Skeletal muscle cell (primary cell): ENCODE results near the gene TNRC6C.

Experiments used
- DNase-seq: peaks from one replicate; pipeline ENCODE4 v3.0.0-alpha.2; 2010; ENCODE audit warnings: low read depth
- H3K4me3 ChIP-seq: 2 replicates; pipeline ENCODE4 v1.5.1; 2011; ENCODE audit warnings: low read depth, mild to moderate bottlenecking, control low read depth, low read length, moderate library complexity

TNRC6C gene

DNA sequence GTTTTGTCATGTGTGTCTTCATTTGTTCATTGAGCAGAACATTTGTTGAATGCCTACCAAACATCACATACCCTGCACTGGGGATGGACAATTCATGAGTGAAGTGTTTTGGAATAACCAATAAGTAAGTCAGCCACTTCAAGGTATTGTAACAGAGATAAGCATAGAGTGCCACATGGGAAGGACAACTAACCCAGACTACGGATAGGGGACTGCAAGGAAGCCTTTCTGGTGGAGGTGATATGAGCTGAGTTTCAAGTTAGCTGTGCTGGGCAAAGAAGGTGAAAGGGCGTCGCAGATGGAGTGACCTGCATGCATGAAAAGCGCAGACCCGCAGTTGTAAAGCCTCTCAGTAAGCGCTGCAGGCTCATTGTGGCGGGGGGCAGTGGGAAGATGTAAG, 78.8 kb downstream of the TNRC6C start:
- DNase-seq, result no peak
- H3K4me3 ChIP-seq, result no peak overlapping the region

DNA sequence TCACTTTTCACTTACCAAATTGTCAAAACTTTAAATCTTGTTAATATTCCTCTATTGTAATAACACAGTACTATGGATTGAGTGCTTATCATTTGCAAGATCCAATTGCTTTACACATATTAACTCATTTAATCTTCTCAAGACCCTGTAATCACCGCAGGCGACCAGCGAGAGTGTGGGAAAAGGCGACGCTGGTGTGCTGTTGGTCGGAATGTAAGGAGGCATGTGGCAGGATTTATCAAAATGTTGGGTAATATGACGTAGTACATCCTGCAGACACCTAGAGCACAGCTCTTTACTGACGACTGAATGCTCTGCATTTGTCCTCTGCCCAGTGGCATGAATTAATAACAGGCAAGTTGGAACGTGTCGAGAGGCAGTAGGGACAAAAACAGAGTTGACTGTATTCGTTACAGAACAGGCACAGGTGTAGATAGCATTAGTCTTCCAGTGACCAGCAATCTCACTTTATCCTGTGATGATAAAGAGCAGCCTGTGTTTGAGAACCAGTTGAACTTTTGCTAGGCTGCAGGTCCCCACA, 80.3 kb downstream of the TNRC6C start:
- no peak for DNase-seq
- H3K4me3 ChIP-seq, result no peak overlapping the region

DNA sequence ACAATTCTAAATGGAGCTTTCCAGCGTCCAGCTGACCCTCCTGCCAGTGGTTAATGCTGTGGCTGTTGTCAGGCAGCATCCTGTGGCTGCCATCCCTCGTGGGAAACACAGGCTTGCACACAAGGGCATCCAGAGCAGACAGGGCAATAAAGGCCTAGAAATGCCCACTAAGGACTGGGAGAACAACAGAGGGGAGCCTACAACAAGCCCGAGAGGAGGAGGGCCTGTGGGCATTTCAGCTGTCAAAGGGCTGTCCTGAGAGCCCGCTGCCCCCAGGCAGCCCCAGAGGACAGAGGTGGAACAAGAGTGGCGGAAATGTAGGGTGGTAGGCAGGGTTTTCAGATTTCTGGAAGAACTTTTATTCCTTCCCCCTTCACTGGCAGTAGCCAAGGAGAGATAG, 81.1 kb downstream of the TNRC6C start:
- no peak overlapping the region for H3K4me3 ChIP-seq
- no peak for DNase-seq

DNA sequence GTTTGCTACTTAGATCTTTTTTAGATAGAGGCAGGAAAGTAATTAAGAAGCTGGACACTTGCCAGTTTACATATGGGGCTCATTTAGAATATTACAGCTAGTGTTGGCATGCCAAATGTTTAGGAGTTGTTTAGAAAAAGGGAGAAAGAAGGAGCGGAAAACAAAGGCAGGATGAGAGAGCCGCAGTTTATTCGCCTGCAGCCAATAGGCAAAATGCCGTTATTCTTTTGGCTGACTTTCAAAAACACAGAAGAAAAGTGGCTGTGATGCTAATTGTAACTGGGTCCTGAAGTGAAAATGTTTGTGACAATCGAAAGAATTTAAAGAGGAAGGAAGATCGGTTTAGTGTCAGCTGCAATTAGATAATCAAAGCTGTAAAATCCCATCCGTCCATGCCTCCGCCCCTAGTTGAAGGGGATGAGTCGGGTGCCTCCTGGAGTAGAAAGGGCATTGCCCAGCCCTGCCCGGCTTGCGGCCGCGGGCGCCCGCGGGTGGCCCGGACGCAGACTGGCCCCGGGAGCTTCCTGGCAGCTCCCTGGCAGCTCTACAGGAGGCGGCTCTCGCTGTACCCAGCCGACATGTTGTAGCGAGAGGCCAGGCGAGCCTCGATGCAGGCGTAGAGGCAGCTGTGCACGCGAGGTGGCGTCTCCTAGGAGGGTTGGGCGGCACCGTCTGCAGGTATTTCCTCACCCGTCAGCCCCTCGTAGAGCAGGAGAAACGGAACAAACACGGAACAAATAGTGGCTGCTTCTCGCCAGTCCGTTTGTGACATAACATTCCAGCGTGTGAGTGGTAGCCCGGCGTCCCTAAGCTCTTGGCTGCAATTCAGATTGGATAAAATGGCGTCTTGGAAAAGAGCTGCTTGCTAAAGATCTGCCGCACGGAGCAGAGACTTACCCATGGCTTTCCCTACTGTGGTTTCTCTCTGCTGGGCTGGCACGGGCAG, 82.2 kb downstream of the TNRC6C start:
- no peak for DNase-seq
- peak overlapping the region; percentile 50 for H3K4me3 ChIP-seq

DNA sequence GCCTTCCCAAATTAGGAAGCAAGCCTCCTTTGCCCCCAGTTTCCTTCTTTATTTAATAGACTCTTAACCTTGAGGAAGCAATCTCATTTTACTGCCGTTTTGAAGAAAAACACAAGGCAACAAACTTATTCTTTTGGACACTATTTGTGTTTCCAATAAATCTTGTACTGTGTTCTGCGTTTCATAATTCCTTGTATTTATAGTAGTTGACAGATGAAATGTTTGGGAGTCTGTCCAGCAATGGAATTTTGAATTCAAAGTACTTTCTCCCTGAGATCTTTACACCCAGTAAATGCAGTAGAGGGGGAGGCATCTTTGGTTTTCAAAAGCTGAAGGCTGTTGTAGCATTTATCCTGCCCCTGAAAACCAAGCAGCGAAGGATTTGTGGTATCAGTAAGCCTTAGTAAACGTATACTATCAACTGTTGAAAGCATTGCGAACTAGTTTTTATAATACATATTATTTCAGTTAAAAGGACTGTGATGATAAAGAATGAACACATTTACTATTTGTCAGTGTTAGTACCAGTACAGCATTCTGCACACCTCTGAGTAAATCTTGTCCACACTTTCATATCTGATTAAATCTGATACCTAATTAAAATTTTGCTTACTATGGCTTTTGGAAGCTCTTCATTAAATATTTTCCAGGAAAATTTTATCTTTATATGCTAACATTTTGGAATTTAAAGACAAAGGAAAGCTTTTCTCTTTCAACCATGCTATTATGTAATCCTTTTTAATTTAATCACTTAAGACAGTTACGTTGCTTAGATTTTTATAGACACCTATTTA, 83.1 kb downstream of the TNRC6C start:
- no peak for DNase-seq
- H3K4me3 ChIP-seq, result peak overlapping the region; percentile 50

DNA sequence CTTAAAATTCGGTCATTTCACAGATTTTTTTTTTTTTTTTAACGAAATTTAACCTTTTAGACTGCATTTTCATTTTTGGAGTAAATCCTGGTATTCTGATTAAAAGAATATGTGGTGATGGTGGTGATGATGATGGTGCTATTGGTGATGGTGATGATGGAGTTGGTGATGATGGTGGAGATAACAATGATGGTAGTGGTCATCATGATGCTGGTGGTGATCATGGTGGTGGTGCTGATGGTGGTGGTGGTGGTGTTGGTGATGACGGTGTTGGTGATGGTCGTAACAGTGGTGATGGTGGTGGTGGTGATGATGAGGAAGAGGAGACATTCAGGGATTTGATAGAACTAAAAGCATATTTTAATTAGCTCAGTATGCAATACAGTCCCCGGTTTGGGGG, 84.0 kb downstream of the TNRC6C start:
- no peak for DNase-seq
- no peak overlapping the region for H3K4me3 ChIP-seq

DNA sequence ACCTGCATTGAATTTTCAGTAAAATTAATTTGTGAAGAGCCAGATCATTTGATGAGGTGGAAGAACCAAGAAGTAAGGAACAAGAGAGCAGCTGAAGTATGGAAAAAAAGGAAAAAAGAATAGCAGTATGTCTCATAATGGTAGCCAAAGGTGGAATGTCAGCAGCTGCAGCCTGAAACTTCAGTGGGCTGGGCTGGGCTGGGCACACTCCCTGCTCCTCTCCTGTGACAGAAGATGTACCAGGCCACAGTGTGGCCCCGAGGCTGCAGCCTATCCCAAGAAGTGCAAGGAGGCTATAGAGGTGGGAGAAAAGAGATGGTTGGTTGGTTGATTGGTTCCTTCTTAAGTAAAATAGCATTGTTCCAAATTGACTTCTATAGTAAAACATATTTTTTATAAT, 84.5 kb downstream of the TNRC6C start:
- no peak for DNase-seq

DNA sequence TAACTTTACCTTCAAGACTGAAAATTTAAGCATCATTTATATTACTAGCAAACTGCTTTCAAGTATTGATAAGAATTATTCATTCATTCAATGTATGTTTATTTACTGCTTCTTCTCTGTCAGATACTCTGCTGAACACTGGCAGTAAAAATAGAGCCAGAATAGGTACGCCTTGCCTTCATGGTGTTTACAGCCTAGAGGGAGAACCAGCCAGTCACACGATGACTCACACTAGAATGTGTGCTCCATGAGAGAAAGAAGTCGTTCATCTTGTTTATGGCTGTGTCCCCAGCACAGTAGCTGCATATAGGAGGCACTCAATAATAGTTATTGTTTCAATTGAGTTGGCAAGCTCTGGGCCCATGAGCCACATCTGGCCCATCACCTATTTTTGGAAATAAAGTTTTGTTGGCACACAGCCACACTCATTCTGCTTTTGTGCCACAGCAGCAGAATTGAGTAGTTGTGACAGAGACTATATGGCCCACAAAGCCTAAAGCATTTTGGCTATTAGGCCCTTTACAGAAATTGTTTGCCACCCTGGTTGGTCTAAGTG, 85.9 kb downstream of the TNRC6C start:
- no peak for DNase-seq
- no peak overlapping the region for H3K4me3 ChIP-seq

More for the DNA sequence above, 84.5 kb downstream of the TNRC6C start:
- H3K4me3 ChIP-seq, result no peak overlapping the region

DNA sequence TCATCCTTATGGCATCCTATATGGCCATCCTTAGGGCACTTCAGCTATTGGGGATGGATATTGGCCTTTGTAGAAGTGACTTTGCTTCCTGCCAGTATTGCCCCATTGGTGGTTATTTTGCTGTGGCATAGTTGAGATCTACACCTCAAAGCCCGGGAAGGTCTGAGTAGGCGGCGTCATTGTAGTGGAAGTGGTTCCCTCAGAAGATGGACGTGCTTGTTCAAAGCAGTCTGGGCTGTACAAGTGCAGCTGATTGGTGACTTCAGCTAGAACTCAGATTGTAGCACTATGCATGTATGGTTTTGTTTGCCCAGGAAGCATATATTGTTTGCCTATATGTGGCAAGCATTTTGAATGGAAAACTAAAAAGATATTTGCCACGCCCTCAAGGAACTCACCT, 86.8 kb downstream of the TNRC6C start:
- no peak overlapping the region for H3K4me3 ChIP-seq
- no peak for DNase-seq

DNA sequence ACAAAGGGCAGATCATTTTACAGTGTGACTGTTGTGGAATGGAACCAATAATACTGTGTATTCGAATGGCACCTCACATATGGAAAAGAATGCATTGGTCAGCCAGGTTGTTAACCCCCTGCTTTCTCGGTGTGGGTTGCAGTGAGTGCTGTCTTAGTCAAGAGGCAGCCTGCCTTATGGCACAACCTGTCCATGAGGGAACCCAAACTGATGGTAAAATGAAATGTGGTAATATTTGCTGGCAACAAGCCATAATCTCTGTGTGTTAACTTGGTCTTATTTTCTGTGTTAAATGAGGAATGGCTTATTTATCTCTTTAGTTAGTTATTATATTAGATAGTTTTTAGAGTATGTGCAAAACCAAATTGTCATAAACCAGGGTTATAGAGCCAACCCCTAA, 88.4 kb downstream of the TNRC6C start:
- no peak for DNase-seq

DNA sequence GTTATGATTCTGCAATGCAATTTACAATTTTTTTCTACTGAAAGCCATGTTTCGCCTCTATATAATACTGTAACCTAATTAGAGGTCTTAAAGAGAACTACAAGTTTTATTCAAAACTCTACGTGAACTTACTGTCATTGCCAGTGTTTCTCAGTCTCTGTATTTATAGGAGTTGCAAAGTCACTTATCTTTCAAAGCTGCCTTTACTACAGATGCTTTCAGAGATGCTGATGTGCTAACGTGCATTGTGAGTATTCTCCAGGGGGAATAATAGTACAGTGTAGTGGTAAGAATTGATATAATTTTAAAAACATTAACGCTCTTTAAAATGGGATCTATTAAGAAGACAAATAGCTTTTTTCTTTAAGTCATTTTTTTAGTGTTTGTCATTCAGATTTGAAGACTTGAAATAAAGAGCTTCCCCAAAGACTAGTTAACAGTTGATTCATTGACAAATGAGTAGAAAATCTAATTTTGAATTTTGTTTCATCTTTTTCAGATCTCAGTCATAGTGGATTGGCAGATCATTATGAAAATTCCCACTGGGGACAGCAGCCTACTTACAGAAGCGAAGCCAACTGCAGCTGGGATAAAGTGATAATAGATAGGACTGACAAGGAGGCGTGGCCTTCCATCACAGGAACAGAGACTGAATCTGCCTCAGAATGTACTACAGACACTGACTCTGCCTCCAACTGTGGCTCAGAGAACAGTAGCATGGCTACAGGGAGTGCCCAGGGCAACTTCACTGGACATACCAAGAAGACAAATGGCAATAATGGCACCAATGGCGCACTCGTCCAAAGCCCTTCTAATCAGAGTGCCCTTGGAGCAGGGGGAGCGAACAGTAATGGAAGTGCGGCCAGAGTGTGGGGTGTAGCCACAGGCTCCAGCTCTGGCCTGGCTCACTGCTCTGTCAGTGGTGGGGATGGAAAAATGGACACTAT, 90.1 kb downstream of the TNRC6C start:
- H3K4me3 ChIP-seq, result no peak overlapping the region
- no peak for DNase-seq

More for the DNA sequence above, 88.4 kb downstream of the TNRC6C start:
- no peak overlapping the region for H3K4me3 ChIP-seq

DNA sequence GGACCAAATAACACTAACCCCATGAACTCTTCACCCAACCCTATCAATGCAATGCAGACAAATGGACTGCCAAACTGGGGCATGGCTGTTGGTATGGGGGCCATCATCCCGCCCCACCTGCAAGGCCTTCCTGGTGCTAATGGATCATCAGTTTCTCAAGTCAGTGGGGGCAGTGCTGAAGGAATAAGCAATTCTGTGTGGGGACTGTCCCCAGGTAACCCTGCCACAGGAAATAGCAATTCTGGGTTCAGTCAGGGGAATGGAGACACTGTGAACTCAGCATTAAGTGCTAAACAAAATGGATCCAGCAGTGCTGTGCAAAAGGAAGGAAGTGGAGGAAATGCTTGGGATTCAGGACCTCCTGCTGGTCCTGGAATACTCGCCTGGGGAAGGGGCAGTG, 91.1 kb downstream of the TNRC6C start:
- DNase-seq, result no peak
- no peak overlapping the region for H3K4me3 ChIP-seq

DNA sequence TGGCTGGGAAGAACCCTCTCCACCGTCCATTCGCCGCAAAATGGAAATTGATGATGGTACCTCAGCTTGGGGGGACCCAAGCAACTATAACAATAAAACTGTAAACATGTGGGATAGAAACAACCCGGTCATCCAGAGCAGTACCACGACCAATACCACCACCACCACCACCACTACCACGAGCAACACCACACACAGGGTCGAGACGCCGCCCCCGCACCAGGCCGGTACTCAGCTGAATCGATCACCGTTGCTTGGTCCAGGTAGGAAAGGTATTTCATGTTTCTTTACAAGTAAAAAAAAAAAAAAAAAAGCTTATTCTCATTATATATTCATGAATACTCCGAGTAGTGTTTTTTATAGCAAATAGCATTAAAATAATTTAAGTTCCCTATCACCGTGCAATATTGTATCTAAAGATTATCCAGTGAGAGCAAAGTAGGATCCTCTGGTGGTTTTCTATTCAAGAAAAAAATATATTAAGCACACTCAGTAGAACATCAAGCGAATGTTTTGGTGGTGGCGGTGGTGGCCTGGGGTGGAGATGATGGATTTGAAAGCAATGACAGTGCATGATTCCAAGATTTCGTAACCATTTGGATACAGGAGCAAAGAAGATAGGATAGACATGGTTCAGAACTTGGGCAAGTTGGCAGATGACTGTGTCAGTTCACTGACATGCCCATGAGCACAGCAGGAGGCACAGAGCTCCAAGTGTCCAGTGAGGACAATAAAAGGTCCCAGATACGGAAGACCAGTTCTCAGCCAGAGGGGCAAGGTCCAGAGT, 92.9 kb downstream of the TNRC6C start:
- no peak overlapping the region for H3K4me3 ChIP-seq
- DNase-seq, result no peak

DNA sequence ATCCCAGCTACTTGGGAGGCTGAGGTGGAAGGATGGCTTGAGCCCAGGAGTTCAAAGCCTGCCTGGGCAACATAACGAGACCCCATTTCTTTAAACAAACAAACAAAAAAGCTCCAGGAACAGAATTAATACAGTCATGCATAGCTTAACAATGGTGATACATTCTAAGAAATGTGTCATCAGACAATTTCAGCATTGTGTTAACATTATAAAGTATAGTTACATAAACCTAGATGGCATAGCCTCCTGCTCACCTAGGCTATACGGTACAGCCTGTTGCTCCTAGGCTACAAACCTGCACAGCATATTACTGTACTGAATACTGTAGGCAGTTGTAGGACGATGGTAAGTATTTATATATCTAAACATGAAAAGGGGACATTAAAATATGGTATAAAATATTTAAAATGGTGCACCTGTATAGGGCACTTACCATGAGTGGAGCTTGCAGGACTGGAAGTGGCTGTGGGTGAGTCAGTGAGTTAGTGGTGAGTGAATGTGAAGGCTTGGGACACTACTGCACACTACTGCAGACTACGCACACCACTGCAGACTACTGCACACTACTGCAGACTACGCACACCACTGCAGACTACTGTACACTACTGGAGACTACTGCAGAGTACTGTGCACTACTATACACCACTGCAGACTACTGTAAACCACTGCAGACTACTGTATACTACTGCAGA, 95.4 kb downstream of the TNRC6C start:
- no peak overlapping the region for H3K4me3 ChIP-seq
- DNase-seq, result no peak

DNA sequence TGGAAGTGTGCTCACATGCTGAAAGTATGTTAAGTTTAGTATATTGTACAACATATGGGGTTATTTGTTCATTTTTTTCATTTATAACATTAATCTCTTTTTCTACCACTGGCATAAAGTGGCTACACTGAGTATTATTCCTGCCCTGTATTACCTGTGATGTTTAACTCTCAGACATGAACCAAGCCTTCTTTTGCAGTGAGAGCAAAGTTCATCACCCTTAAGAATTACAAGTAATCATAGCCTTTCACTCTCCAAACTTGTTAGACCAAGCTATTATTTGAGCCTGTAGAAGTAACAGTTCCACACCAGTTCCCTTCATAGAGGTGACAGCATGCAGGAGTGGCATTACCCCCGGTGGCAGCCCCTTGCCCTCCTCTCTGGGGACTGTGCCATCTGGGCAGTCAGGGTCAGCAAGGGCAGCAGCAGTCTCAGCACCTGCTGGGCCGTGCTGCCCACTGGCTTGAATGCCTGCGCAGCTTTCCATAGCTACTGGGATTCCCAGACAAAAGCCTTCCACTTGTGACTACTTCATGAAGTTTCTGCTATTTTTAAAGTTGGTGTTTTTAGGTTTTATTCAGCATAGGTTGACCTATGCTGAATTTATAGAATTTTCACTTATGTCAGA, 98.7 kb downstream of the TNRC6C start:
- no peak for DNase-seq
- H3K4me3 ChIP-seq, result no peak overlapping the region

DNA sequence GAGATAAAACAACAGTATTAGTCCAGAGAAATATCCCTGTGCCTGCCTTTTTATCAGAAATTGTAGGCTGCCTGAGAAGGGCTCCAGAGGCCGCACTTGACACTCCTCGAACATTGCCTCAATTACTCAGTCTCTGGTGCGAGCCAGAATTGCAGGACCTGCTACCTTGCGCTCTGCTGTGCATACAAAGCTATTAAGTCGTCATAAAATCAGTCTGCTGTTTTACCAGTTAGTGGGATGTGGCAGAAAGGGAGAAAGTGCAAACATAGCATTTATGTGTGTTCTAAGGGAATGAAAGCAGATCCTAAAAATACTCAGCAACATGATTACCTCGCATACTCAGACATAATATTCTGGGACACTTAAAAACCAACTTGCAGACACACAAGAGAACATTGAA, 99.5 kb downstream of the TNRC6C start:
- no peak overlapping the region for H3K4me3 ChIP-seq
- DNase-seq, result no peak

DNA sequence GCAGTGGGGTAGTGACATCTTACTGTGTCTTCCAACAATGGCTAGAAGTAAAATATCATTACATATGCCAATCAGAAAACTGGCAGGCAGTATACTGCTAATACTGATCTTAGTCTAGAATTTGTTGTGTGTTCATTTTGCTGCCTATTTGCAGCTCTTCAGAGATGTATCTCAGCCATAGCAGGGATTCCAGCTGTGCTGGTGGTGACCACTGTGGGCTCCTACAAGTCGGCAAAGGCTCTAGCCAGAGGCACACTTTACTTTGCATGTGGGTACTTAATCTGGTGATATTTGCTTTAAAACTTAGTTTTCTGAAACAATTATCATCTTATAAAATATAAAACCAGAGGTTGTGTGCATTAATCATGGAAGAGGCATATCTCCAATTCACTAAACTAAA, 100.1 kb downstream of the TNRC6C start:
- DNase-seq, result no peak
- H3K4me3 ChIP-seq, result no peak overlapping the region
